ENCODE measurements around the gene IFI27. TPM values are rescaled to one million over a fixed set of nuclear protein-coding genes. Genes with fewer than 3 reads are reported as not detected.

IFI27 gene
- total and polyA plus RNA-seq, 2 of the 4 experiments (the other 2 are of a cell fraction) = under 0.01 to 0.60 TPM

DNA sequence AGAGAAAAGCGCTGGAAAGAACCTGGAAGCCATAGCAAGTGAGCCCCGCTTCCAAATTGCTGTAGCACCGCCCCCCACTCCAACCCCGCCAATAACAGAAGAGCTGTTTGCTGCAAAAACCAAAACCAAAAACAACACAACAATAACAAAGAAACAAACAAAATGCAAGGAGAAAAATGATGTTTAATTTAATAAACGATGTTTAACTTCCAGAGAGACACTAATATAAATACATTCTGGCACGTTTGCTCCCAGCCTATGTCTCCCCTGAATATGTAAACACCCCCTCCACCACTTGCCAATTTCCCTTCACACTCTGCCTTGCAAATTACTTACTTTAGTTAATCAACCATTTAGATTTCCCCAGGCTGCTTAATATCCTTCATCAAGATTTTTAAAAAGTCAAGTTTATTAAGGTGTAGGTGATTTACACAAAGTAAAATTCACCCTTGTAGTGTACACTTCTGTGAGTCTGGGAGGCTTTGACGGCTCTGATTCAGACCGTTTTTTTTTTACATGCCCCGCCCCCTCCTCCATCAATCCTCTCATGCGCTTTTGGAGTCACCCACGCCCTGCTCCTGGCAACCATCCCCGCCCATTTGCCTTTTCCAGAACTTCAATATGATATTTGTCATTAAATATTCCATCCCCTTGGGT is 19.4 kb downstream of the IFI27 start:
- no peak overlapping the region for H4K91ac ChIP-seq (ENCODE audit: insufficient read depth, low read depth, low read length)
- H3K56ac ChIP-seq (ENCODE audit: extremely low read depth, insufficient read depth, low read length) = peak overlapping the region; percentile 29; the same call in 1 of the 2 replicates
- H2BK15ac ChIP-seq (ENCODE audit: low read depth, low read length) = no peak overlapping the region
- peak overlapping the region; percentile 92 for H3K4me3 ChIP-seq (ENCODE audit: insufficient read depth, low read depth, low read length)
- CTCF ChIA-PET = no interaction called here
- DNase-seq (peak; percentile 34), ATAC-seq (ENCODE audit: low read depth) (no peak)
- POLR2A ChIA-PET (ENCODE audit: unreplicated experiment) = interaction anchor here (0.7 to 1.2 kb wide), 2 partner anchors 36 to 119 kb away, joined by 4 to 12 read pairs; no protein-coding TSS in a partner anchor
- H3K4ac ChIP-seq (ENCODE audit: low read depth, low read length) = peak overlapping the region; percentile 4; the same call in 1 of the 2 replicates
- H2BK120ac ChIP-seq (ENCODE audit: low read depth, low read length) = no peak overlapping the region
- peak overlapping the region; percentile 97 for H2AFZ ChIP-seq (replicated peaks; ENCODE audit: low read length, poor library complexity)
- peaks cover 0 to 14% of the 10 kb centered on the region in 2 experiments; a peak in 1 of 4 replicates for H3K79me1 ChIP-seq (ENCODE audit: low read depth in 1 of 2, low read length in 2 of 2)
- peak overlapping the region; percentile 95 for H3K4me2 ChIP-seq (ENCODE audit: low read depth, low read length)
- peaks cover 5% of the 10 kb centered on the region; the same call in 1 of the 2 replicates for H3K9me1 ChIP-seq (ENCODE audit: insufficient read depth, low read length)
- peak overlapping the region; percentile 50 for H3K9ac ChIP-seq (ENCODE audit: low read depth, low read length)
- H4K8ac ChIP-seq (ENCODE audit: low read depth in 2 of 2, low read length in 2 of 2) = peak overlapping the region; percentile 21 to 64; a peak in 3 of 4 replicates
- H3K18ac ChIP-seq (ENCODE audit: low read depth, low read length) = no peak overlapping the region
- in situ Hi-C loops (cut with MboI; ENCODE audit: low sequenced_read_pairs) = loop anchor here (10.0 kb wide), 1 partner anchor 185 kb away; no protein-coding TSS in a partner anchor
- TF ChIP-seq, protein P1, sequence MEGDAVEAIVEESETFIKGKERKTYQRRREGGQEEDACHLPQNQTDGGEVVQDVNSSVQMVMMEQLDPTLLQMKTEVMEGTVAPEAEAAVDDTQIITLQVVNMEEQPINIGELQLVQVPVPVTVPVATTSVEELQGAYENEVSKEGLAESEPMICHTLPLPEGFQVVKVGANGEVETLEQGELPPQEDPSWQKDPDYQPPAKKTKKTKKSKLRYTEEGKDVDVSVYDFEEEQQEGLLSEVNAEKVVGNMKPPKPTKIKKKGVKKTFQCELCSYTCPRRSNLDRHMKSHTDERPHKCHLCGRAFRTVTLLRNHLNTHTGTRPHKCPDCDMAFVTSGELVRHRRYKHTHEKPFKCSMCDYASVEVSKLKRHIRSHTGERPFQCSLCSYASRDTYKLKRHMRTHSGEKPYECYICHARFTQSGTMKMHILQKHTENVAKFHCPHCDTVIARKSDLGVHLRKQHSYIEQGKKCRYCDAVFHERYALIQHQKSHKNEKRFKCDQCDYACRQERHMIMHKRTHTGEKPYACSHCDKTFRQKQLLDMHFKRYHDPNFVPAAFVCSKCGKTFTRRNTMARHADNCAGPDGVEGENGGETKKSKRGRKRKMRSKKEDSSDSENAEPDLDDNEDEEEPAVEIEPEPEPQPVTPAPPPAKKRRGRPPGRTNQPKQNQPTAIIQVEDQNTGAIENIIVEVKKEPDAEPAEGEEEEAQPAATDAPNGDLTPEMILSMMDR (conservative IDR thresholded peaks at IDR 0.05; ENCODE audit: low read depth, low read length) = no peak
- no peak for TF ChIP-seq SMC3 (IDR thresholded peaks at IDR 0.05; ENCODE audit: low read depth, low read length)
- no peak for TF ChIP-seq CHD1 (IDR thresholded peaks at IDR 0.05; ENCODE audit: low read depth, low read length)
- TF ChIP-seq RFX5 (IDR thresholded peaks at IDR 0.05; ENCODE audit: low read depth, low read length) = no peak
- H3K36me3 ChIP-seq (ENCODE audit: control insufficient read depth, insufficient read depth, low read length) = peaks cover 12% of the 10 kb centered on the region
- no peaks in the 10 kb centered on the region for H4K20me1 ChIP-seq (ENCODE audit: insufficient read depth, low read length)
- peaks cover 5% of the 10 kb centered on the region for H3K4me1 ChIP-seq (ENCODE audit: control insufficient read depth, insufficient read depth, low read length)
- intact Hi-C loops (cut with micrococcal nuclease) = loop anchor here (2.0 to 5.0 kb wide), 2 partner anchors 49 to 357 kb away; partner anchors contain the start of genes DDX24 and IFI27L1
- H4K5ac ChIP-seq (ENCODE audit: low read depth, low read length) = 0 out of 2 replicates have a peak overlapping the region, but pooled peaks have one; percentile 30
- no peaks in the 10 kb centered on the region for H3K27me3 ChIP-seq (ENCODE audit: control insufficient read depth, insufficient read depth, low read length)
- no peak overlapping the region for H3K23ac ChIP-seq (ENCODE audit: low read depth, low read length)
- H2AK9ac ChIP-seq (replicated peaks; ENCODE audit: low read depth, low read length, poor library complexity) = no peak overlapping the region
- no peak overlapping the region for H2BK5ac ChIP-seq (ENCODE audit: low read depth, low read length, poor library complexity, severe bottlenecking)
- no peak overlapping the region for H2AK5ac ChIP-seq (ENCODE audit: low read depth, low read length)
- no peaks in the 10 kb centered on the region for H3K9me3 ChIP-seq (ENCODE audit: control insufficient read depth, insufficient read depth, low read length)
- H3K27ac ChIP-seq (ENCODE audit: insufficient read depth, low read length) = no peak overlapping the region
- no peak overlapping the region for H2BK20ac ChIP-seq (ENCODE audit: low read depth, low read length)
- 0% methylated on average over 1 of the region's 12 CpGs; no CpG with 5 or more reads in 1 of the 2 experiments for WGBS, 2 experiments (ENCODE audit: extremely low coverage in 2 of 2, insufficient read length in 1 of 2)
- dilution Hi-C loops (cut with HindIII; ENCODE audit: low sequenced_read_pairs, unreplicated experiment) = no loop called here
- H3K14ac ChIP-seq (replicated peaks; ENCODE audit: low read depth, low read length) = no peak overlapping the region
- BruUV-seq (replicated peaks) = no TSS peak

All from IMR-90 (cell line).